ENCODE data around the gene ABHD13.

ABHD13 gene

GRCh38 chr13:108269601-108270328, 51.6 kb downstream of the ABHD13 start, which contains the start of gene TNFSF13B:
Gene TNFSF13B, plus strand, starts transcription at chr13:108269718. Its CDS starts 178 bp downstream, at chr13:108269896.
- Histone ChIP-seq H3K36me3 (peaks cover 0 to 4% (median 0%) of the 10 kb centered on the region in 3 donors), H3K9me3 (no peaks in the 10 kb centered on the region), H3K27ac (peak within 1 kb of the TSS; percentile 37 to 44), H3K4me1 (peaks cover 0 to 17% (median 11%) of the 10 kb centered on the region in 4 donors), H3K4me3 (peak within 1 kb of the TSS; percentile 41 to 53), H3K27me3 (no peaks in the 10 kb centered on the region)
- DNase-seq = peak; percentile 29 to 67
- intact Hi-C loops (cut with DNase I; ENCODE audit: low total_unique reads) = no loop called here
- TF ChIP-seq CTCF (IDR thresholded peaks at IDR 0.05) = no peak

GRCh38 chr13:108270442-108270841, 52.2 kb downstream of the ABHD13 start:
- H3K4me1 ChIP-seq = peaks cover 0 to 17% (median 11%) of the 10 kb centered on the region in 4 donors
- peak overlapping the region; percentile 41 to 53 for H3K4me3 ChIP-seq
- H3K36me3 ChIP-seq = peaks cover 0 to 4% (median 0%) of the 10 kb centered on the region in 3 donors
- no peak for DNase-seq
- H3K27ac ChIP-seq = peak overlapping the region in 1 of 2 donors; percentile 44
- H3K27me3 ChIP-seq = no peaks in the 10 kb centered on the region
- TF ChIP-seq CTCF (IDR thresholded peaks at IDR 0.05) = no peak
- H3K9me3 ChIP-seq = no peaks in the 10 kb centered on the region
- intact Hi-C loops (cut with DNase I; ENCODE audit: low total_unique reads) = no loop called here

- no peaks in the 10 kb centered on the region for H3K9me3 ChIP-seq
- intact Hi-C loops (cut with DNase I; ENCODE audit: low total_unique reads) = no loop called here
These were observed 54.1 kb downstream of the ABHD13 start for GRCh38 chr13:108272333-108272732.

GRCh38 chr13:108273429-108274118, 55.4 kb downstream of the ABHD13 start:
- no peak for DNase-seq
- TF ChIP-seq CTCF (IDR thresholded peaks at IDR 0.05) = no peak

More at GRCh38 chr13:108272333-108272732, 54.1 kb downstream of the ABHD13 start:
- H3K4me1 ChIP-seq = peaks cover 0 to 17% (median 11%) of the 10 kb centered on the region in 4 donors
- TF ChIP-seq CTCF (IDR thresholded peaks at IDR 0.05) = no peak
- no peak overlapping the region for H3K27ac ChIP-seq
- no peak for DNase-seq
- H3K36me3 ChIP-seq = no peaks in the 10 kb centered on the region
- no peak overlapping the region for H3K4me3 ChIP-seq
- no peaks in the 10 kb centered on the region for H3K27me3 ChIP-seq

GRCh38 chr13:108274718-108275117, 56.5 kb downstream of the ABHD13 start:
- H3K27me3 ChIP-seq = no peaks in the 10 kb centered on the region
- no peak for TF ChIP-seq CTCF (IDR thresholded peaks at IDR 0.05)
- DNase-seq = no peak

More at GRCh38 chr13:108273429-108274118, 55.4 kb downstream of the ABHD13 start:
- Histone ChIP-seq H3K27ac (no peak overlapping the region), H3K4me1 (peaks cover 0 to 17% (median 11%) of the 10 kb centered on the region in 4 donors), H3K9me3 (no peaks in the 10 kb centered on the region), H3K27me3 (no peaks in the 10 kb centered on the region), H3K4me3 (no peak overlapping the region), H3K36me3 (no peaks in the 10 kb centered on the region)
- intact Hi-C loops (cut with DNase I; ENCODE audit: low total_unique reads) = no loop called here

More at GRCh38 chr13:108274718-108275117, 56.5 kb downstream of the ABHD13 start:
- Histone ChIP-seq H3K4me1 (peaks cover 0 to 10% (median 7%) of the 10 kb centered on the region in 4 donors), H3K4me3 (no peak overlapping the region), H3K9me3 (no peaks in the 10 kb centered on the region), H3K27ac (no peak overlapping the region), H3K36me3 (no peaks in the 10 kb centered on the region)
- intact Hi-C loops (cut with DNase I; ENCODE audit: low total_unique reads) = no loop called here

All from tibial artery (tissue), 4 donors.